Activated gamma-delta T cell treated with anti-CD3 and anti-CD28 coated beads, Interleukin-2, amount 50 U/mL, for 16 hours (primary cell): Measurements from ENCODE around the gene CBX2.
"Not testable (repeated sequence)": the region's sequence is repeated elsewhere in the genome, so short reads cannot be mapped to it uniquely, and the experiment has no call there.

ENCODE experiments used
- DNase-seq: peaks from one replicate; pipeline ENCODE4 v3.0.0-alpha.2; 2020; ENCODE audit warnings: low read depth

Gene CBX2

GRCh38 chr17:79769570-79770506 is 8.1 kb upstream of the CBX2 start:
- DNase-seq, result no peak

DNA sequence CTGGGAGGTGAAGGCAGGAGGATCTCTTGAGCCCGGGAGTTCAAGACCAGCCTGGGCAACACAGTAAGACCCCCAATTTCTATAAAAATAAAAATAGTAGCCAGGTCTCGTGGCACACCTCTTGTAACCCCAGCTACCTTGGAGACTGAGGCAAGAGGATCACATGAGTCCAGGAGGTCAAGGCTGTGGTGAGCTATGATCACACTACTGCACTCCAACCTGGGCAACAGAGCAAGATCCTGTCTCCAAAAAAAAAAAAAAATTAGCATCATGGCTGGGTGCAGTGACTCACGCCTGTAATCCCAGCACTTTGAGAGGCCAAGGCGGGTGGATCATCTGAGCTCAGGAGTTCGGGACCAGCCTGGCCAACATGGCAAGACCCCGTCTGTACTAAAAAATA is 6.7 kb upstream of the CBX2 start:
- DNase-seq, result no peak

DNA sequence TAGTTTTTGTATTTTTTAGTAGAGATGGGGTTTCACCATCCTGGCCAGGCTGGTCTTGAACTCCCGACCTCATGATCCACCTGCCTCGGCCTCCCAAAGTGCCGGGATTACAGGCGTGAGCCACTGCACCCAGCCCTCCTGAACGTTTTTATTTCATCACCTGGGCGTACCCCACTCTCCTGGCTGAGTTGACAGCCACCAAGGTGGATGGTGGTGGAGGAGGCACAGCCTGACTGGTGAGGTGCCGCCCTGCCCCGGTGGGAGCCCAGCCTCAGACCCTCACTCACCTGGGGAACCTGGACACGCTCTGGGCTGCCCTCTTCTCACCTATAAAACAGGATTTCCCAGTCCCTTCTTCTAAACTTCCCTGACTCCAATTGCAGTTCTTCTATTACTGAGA is 5.2 kb upstream of the CBX2 start:
- DNase-seq, result not testable (repeated sequence)

DNA sequence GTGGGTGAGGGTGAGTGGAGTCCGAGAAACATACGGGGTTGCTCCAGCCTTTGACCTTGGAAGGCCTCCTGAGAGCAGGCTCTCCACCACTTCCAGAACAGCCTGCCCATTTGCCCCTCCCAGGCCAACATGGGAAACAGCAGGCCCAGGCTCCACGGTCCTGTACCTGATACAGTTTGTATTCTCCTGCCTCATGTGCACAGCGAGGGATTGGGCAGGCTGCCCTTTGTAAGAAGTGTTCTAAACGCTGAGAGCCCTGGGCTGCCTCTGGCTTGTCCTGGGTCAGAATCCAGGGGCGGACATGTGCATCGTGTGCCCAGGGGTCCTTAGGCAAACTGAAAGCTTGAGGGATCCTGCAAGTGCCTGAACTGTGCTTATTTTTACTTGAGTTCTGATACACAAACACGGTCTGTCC is 3.4 kb upstream of the CBX2 start:
- no peak for DNase-seq

- no peak for DNase-seq
Measured at GRCh38 chr17:79775632-79776031, 2.3 kb upstream of the CBX2 start.

GRCh38 chr17:79776376-79777119 is 1.4 kb upstream of the CBX2 start:
- DNase-seq, result no peak

- DNase-seq, result no peak
Measured at GRCh38 chr17:79777120-79777893, 641 bp upstream of the CBX2 start.

- DNase-seq, result no peak
Measured at GRCh38 chr17:79778504-79779083, 646 bp downstream of the CBX2 start.

- no peak for DNase-seq
Measured at GRCh38 chr17:79779084-79779529, 1.2 kb downstream of the CBX2 start.

GRCh38 chr17:79779661-79780365 is 1.9 kb downstream of the CBX2 start:
- DNase-seq, result no peak

DNA sequence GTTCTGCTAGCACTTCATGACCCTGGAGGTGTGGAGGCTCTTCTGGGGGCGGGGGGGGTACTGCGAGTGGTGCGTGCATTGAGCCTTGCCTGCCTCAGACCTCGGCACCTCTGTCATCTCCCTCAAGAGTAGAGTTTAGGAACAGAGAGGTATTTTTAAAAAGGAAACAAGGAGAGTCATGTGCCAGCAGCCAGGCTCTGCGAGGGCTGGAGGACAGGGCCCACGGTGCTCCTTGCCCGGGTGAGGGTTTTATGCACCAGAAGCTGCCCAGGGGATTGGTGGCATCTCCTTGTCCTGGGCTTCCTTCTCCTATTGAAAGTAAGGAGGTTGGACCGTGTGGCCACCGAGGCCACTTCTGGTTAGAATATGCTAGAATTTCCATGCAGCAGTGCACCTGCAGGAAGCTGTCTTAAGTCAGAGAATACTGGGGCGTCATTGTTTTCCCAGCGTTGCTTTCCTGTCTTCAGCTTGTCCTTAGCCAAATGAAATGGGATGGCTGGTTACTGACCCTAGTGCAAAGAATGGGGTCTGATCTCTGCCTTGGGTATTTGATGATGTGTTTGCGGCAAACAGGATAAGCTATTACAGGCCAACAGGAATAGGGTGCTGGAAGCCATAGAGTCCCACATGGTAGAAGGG is 3.2 kb downstream of the CBX2 start:
- no peak for DNase-seq

- DNase-seq, result no peak
Measured at GRCh38 chr17:79781736-79782575, 4.0 kb downstream of the CBX2 start.

- DNase-seq, result no peak
Measured at GRCh38 chr17:79783891-79784290, 5.9 kb downstream of the CBX2 start.

DNA sequence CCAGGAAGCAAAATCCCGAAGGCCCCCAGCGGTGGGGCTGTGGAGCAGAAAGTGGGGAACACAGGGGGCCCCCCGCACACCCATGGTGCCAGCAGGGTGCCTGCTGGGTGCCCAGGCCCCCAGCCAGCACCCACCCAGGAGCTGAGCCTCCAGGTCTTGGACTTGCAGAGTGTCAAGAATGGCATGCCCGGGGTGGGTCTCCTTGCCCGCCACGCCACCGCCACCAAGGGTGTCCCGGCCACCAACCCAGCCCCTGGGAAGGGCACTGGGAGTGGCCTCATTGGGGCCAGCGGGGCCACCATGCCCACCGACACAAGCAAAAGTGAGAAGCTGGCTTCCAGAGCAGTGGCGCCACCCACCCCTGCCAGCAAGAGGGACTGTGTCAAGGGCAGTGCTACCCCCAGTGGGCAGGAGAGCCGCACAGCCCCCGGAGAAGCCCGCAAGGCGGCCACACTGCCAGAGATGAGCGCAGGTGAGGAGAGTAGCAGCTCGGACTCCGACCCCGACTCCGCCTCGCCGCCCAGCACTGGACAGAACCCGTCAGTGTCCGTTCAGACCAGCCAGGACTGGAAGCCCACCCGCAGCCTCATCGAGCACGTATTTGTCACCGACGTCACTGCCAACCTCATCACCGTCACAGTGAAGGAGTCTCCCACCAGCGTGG is 6.5 kb downstream of the CBX2 start:
- no peak for DNase-seq

- DNase-seq, result no peak
Measured at GRCh38 chr17:79785017-79785899, 7.3 kb downstream of the CBX2 start.

DNA sequence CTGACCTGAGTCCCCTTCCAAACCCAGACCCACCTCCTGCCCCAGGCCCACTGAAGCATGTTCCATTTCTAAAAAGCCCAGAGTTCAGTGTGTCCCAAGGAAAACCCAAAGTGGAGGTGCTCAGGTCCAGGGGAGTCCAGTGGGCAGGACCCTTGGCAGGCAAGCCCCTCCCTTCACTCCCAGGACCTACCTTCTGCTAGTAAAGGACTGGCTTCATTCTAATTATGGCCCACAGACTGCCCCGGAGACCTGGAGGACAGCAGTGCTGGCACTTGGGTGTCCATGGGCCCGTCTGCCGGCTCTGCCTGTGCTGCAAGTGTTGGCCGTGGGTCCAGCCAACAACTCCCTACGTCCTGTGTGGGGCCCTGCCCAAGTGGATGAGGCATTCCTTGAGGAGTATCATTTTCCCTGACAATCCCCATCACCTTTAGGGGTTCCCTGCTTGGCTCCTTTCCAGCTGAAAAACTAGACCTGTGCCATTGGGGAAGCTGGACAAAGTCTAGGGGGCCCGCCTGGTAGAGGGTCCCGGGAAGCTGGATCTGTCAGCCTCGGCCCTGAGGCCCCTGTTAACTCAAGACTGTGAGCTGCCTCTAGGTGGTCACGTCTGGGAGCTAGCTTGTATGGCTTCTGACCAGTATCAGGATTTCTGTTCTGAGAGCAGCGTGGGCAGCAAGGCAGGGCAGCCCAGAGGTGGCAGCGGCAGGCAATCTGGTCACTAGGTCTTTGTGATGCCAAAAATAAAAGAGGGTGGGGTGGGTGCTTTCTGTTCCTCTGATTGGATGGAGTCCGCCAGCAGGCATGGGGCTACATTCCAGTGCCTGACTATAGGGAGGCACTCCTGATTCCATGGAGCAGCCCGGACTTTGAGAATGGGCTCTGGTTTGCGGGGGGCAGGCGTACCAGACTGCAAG is 8.2 kb downstream of the CBX2 start:
- no peak for DNase-seq

DNA sequence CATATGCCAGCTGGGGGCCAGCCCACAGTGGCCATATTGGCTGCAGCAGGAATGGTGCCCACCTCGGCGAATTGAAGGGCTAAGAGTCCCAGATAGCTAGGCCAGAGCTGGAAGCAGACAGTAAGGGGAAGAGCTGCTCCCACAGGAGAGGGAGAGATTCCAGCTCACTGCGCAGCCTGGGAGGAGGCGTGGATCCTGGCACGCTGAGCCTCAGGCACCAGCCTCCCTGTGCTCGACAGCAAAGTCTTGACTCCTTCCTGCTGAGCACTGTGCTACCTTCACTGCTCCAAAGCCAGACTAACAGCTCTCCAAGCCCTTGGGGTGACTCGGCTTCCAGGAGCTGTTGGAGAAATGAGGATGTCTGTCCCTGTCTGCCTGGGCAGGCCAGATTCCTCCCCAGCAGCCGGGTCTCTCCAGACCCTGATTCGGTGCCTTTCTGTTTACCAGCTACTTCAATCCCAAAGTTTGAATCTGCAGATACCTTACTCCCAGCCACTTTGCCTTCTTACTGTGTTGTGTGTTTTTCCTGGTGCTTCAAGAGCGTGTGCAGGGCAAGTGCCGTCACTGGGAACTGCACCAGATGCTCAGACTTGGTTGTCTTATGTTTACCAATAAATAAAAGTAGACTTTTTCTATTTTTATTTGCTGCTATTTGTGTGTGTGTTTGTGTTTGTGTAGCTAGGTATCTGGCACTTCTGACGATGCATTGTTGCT is 9.1 kb downstream of the CBX2 start:
- DNase-seq, result no peak
